ENCODE data around the gene RAB11FIP4.

RAB11FIP4 gene

GRCh38 chr17:31427684-31428083 lies 36.2 kb downstream of the RAB11FIP4 start:
- no peak for TF ChIP-seq CTCF (conservative IDR thresholded peaks at IDR 0.05; ENCODE audit: low read depth, low read length)
- H3K4me3 ChIP-seq (ENCODE audit: low read depth, low read length): no peak overlapping the region
- DNase-seq (ENCODE audit: low read depth): no peak

- DNase-seq (ENCODE audit: low read depth): no peak
- H3K4me3 ChIP-seq (ENCODE audit: low read depth, low read length): no peak overlapping the region
- no peak for TF ChIP-seq CTCF (conservative IDR thresholded peaks at IDR 0.05; ENCODE audit: low read depth, low read length)
Measured at GRCh38 chr17:31428111-31428510, 36.6 kb downstream of the RAB11FIP4 start.

GRCh38 chr17:31428512-31428911 lies 37.0 kb downstream of the RAB11FIP4 start:
- no peak for TF ChIP-seq CTCF (conservative IDR thresholded peaks at IDR 0.05; ENCODE audit: low read depth, low read length)
- DNase-seq (ENCODE audit: low read depth): no peak
- no peak overlapping the region for H3K4me3 ChIP-seq (ENCODE audit: low read depth, low read length)

GRCh38 chr17:31431098-31431851 lies 39.8 kb downstream of the RAB11FIP4 start:
- no peak for DNase-seq (ENCODE audit: low read depth)
- H3K4me3 ChIP-seq (ENCODE audit: low read depth, low read length): no peak overlapping the region
- TF ChIP-seq CTCF (conservative IDR thresholded peaks at IDR 0.05; ENCODE audit: low read depth, low read length): no peak

GRCh38 chr17:31431852-31432658 lies 40.6 kb downstream of the RAB11FIP4 start:
- DNase-seq (ENCODE audit: low read depth): no peak
- TF ChIP-seq CTCF (conservative IDR thresholded peaks at IDR 0.05; ENCODE audit: low read depth, low read length): no peak
- no peak overlapping the region for H3K4me3 ChIP-seq (ENCODE audit: low read depth, low read length)

GRCh38 chr17:31433091-31433790 lies 41.8 kb downstream of the RAB11FIP4 start:
- TF ChIP-seq CTCF (conservative IDR thresholded peaks at IDR 0.05; ENCODE audit: low read depth, low read length): no peak
- DNase-seq (ENCODE audit: low read depth): peak; percentile 4
- H3K4me3 ChIP-seq (ENCODE audit: low read depth, low read length): no peak overlapping the region

Data from choroid plexus epithelial cell (primary cell).